Ammon's horn (tissue), 1 donor: Measurements from ENCODE around the gene CNRIP1.
"Not testable (repeated sequence)": the region's sequence is repeated elsewhere in the genome, so short reads cannot be mapped to it uniquely, and the experiment has no call there.

Experiments
- DNase-seq: peaks from one replicate; pipeline ENCODE4 v3.0.0-alpha.2; 2016; ENCODE audit warnings: low spot score

Gene CNRIP1, protein sequence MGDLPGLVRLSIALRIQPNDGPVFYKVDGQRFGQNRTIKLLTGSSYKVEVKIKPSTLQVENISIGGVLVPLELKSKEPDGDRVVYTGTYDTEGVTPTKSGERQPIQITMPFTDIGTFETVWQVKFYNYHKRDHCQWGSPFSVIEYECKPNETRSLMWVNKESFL

GRCh38 chr2:68319398-68320117 is at the start of gene CNRIP1:
Gene CNRIP1, minus strand, starts transcription at chr2:68319949. Its CDS starts 549 bp downstream, at chr2:68319400.
- DNase-seq: peak; percentile 74

DNA sequence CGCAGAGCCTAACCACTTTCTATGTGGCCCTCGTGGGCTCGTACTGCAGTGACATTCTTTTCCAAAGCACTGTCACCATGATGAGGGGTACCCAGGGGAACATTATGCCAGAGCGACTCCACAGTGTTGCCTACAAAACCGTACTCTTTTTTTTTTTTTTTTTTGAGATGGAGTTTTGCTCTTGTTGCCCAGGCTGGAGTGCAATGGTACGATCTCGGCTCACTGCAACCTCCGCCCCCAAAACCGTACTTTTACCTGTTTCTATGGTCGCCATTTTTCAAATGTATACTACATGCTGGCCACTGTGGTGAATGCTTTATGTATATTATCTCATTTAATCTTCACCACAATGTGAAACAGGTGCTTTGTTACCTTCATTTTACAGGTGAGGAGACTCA is 49.6 kb upstream of the CNRIP1 start:
- no peak for DNase-seq

- DNase-seq: peak; percentile 82
Measured at GRCh38 chr2:68368654-68369336, 49.0 kb upstream of the CNRIP1 start.

DNA sequence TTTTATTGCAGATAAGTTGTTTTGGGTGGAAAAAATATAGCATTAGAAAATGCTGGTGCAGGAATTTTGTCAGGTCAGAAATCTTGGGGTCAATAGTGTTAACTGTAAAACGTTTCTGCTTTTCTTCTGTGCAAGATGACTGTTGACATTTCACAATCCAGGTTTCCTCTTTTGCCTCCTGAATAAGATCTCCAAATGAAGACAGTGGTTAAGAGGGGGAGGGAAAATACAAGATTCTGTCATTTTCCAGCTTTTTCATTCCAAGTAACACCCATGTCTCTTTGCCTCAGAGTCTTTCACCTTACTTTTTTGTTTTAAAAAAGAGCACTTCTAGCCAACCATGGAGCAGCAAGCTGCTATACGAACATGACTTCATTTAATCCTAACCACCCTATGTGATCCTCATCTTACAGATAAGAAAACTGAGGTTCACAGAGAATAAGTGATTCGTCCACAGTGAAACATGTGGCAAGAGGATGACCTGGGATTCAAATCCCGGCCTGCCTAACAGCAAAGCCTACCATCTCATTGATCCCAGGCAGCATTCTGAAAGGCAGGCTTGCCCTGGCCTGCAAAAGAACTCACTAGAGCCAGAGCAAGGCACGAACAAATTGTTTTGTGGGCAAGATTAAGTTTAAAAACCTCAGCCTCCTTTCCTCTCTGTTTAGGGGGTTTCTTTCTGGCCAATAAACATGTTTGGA is 48.4 kb upstream of the CNRIP1 start:
- peak; percentile 33 for DNase-seq

DNA sequence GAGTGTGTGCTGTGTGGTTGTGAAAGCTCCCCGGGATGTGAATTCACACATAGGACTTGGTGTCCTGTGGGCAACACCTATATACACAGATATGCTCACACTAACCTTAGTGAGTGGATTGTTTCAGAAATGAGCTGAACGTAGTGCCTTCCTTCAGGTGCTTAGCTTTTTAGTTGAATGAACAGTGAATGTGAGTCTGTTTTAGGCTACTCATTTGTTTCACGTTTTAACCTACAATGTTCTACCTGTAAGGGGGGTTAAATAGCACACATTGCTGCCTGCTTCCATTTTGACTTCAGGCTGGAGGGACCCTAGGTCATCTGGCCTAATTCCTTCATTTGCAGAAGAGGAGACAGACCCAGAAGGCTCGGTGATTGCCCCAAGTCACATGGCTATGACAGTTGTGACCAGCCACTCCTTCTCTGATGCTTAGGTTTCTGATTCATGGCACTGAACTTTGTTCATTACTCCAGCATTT is 46.4 kb upstream of the CNRIP1 start:
- DNase-seq: no peak

GRCh38 chr2:68365087-68365486 is 45.3 kb upstream of the CNRIP1 start, which contains the start of gene PLEK:
Gene PLEK, plus strand, starts transcription at chr2:68365282. Its CDS starts 70 bp downstream, at chr2:68365352.
- peak; percentile 72 for DNase-seq

- no peak for DNase-seq
Measured at GRCh38 chr2:68363721-68364120, 44.0 kb upstream of the CNRIP1 start.

- peak; percentile 31 for DNase-seq
Measured at GRCh38 chr2:68362749-68363148, 43.0 kb upstream of the CNRIP1 start.

DNA sequence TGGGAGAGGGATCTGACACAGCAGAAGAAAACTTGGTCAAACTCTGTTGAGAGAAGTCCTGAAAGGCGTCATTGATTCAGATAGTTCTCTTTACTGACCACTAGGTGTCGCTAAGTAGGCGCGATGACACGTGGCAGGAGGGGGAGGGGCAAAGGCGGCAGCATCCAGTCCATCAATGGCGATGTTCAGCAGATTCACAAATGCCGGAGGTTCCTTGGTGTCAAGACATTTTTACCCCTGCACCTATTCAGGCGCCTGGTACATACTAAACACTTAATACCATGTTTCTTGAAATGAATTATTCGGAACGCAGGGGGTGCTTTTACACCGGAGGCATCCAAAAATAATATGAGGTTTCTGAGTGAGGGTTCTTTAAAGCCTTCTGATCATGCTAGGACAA is 42.3 kb upstream of the CNRIP1 start:
- peak; percentile 83 for DNase-seq

DNA sequence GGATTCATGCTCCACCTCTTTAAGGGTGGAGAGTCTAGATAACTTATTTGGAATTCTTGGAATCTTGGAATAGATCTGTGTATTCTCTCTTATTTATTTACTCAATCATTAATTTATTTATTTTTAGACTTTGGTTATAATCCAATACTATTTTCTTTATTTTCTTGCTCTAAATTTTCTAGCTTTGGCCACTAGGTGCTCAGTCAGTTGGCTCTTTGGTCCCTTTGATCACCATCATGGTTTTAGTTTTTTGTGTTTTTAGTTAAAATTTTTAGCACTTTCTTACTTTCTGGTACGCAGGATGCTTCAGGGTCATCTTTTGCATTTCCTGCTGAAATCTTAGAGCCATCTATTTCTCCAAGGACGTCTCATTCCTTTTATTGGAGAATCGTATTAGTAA is 40.1 kb upstream of the CNRIP1 start:
- no peak for DNase-seq

DNA sequence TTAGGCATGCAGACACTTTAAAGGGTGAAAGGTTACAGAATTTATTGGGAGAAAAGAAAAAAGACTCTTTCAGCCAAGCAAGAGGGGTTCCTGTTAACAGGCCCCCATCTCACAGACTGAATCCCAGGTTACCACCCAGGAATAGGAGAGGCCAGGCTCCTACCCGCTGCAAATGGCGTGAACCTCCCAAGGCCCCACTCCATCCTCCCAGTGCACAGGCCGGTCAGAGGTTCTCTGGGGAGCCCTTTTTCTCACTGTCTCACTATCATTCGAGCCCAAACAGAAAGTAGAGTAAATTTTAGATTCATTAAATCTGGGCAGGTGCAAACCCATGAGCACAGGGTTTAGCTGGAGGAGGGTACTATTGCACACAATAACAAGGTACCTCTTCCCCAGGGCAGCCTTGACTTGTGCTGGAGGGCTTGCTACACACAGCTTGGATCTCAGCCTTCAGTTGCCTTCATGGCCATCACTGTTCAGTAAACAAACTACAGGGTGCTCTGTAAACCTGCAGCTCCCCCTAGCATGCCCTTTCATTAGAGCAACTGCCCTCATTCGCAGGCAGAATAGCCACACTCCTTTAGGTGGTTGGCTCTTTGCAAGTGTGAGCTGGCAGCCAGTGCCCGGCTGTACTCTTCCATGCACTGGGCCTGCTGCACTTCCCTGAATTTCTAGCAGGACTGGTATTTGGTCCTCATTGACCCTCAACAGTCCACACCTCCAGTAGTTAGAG is 38.0 kb upstream of the CNRIP1 start:
- peak; percentile 73 for DNase-seq

DNA sequence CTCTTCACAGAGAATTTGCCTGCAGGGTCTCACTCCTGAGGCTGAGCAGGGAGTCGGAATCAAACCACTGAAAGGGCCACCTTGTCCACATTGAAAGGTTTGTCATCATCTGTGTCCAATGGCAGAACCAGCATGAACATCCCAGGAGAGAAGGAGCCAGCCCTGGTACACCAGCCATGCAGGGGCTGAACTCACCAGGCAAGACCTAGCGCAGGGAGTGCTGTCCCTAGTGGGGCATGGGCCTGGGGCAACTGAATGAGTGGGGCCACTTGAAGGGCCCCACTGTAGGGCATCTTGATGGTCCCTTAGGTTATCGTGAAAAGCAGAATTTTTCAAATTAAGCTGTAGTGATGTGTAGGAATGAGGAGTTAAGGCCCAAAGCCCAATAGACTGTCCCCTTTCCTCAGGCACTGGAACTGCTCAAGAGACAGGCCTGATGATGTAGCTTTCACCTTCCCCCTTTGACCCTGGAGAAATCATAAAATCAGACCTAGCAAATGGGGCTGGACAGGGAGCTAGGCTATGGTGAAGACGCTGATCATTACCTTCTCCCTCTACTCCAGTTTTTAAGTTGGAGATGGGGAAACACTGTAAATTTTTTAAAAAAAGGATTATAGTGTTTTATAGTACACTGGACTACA is 37.0 kb upstream of the CNRIP1 start:
- no peak for DNase-seq

GRCh38 chr2:68352651-68353391 is 33.1 kb upstream of the CNRIP1 start:
- no peak for DNase-seq

DNA sequence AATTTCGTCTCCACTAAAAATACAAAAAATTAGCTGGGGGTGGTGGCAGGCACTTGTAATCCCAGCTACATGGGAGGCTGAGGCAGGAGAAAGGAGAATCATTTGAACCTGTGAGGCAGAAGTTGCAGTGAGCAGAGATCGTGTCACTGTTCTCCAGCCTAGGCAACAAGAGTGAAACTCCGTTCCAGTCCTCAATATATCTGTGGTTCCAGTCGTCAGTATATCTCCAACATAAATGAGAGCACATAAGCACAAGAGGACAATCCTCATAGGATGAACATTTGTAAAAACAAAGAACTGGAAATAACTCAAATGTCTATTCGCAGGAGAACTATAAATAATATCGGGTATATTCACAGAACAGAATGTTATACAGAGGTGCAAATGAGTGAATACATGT is 32.2 kb upstream of the CNRIP1 start:
- no peak for DNase-seq

DNA sequence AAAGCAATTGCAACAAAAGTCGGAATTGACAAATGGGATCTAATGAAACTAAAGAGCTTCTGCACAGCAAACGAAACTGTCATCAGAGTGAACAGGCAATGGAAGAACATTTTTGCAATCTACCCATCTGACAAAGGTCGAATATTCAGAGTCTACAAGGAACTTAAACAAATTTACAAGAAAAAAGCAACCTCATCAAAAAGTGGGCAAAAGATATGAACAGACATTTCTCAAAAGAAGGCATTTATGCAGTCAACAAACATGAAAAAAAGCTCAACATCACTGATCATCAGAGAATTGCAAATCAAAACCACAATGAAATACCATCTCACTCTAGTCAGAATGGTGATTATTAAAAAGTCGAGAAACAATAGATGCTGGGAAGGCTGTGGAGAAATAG is 29.3 kb upstream of the CNRIP1 start:
- not testable (repeated sequence) for DNase-seq

- DNase-seq: no peak
Measured at GRCh38 chr2:68345129-68345875, 25.6 kb upstream of the CNRIP1 start.

DNA sequence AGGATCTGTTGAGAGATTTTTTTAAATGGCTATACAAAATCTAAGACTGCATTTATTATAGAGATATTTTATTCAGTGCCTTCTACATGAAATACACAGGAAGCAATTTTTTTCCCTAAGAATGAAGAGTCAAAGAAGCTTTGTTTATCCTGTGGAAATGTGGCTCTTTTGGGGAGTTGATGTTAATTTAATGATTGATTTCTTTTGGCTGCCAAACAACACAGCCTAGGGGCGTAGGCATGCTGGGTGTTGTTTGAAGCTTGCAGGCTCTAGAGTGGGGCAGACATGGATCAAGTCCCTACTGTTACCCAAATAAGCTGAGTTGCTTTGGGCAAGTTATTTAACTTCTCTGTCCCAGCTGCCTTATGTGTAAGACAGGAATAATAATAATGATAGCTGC is 24.3 kb upstream of the CNRIP1 start:
- no peak for DNase-seq

- no peak for DNase-seq
Measured at GRCh38 chr2:68342470-68342869, 22.7 kb upstream of the CNRIP1 start.

- DNase-seq: no peak
Measured at GRCh38 chr2:68341583-68341982, 21.8 kb upstream of the CNRIP1 start.

GRCh38 chr2:68341062-68341329 is 21.2 kb upstream of the CNRIP1 start:
- no peak for DNase-seq
